Stimulated activated CD4-positive, alpha-beta T cell treated with anti-CD3 and anti-CD28 coated beads, Interleukin-1b, Interleukin-23, amount 100 ng/mL, for 48 hours (primary cell): ENCODE measurements around the gene KYNU.
"Not testable (repeated sequence)": the region's sequence is repeated elsewhere in the genome, so short reads cannot be mapped to it uniquely, and the experiment has no call there.

ENCODE experiments used
- DNase-seq: peaks from one replicate; pipeline ENCODE4 v3.0.0-alpha.2; 2020

Gene KYNU

GRCh38 chr2:142872882-142873724, 4.4 kb upstream of the KYNU start:
- no peak for DNase-seq

DNA sequence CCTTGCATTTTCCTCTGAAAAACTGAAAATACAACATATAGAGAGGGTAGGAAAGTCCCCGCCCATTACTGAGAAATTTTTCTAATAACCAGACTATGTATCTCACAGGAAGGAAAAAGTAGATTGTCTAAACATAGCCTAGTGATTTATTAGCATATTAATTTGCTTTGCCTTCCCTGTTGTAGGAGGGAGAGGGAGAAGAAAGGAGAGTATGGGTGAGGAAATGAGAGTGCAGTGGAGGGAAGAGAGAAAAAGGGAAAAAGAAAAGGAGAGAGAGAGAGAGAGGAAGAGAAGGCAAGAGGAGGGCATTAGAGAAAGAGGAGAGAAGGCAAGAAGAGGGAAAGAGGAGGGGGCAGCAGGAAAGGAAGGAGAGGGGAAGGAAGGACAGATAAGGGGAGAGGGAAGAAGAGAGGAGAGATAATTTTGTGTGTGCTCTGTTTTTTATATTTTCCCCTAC, 3.6 kb upstream of the KYNU start:
- DNase-seq: no peak

GRCh38 chr2:142874293-142874814, 3.1 kb upstream of the KYNU start:
- no peak for DNase-seq

DNA sequence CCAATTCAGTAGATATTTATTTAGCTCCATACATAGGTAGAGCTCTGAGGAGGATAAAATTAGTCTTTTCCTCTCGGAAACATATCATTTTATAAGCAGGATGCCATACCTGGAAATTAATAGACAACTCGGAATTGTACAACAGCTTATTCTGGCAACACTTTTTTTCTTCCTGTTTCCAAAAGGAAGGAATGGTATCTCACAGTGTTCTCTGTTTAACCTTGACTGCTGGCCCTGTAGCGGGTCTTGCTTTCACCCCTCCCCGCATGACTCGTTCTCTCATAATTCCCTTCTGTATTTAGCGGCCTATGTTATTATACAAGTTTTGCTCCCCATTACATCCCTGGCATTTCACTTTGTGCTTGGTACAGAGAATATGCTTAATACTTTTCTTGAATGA, 2.5 kb upstream of the KYNU start:
- no peak for DNase-seq

GRCh38 chr2:142875652-142876051, 1.8 kb upstream of the KYNU start:
- DNase-seq: no peak

GRCh38 chr2:142876423-142876822, 1.0 kb upstream of the KYNU start:
- DNase-seq: no peak

GRCh38 chr2:142878031-142878678, 691 bp downstream of the KYNU start:
- no peak for DNase-seq

GRCh38 chr2:142879151-142879550, 1.7 kb downstream of the KYNU start:
- no peak for DNase-seq

DNA sequence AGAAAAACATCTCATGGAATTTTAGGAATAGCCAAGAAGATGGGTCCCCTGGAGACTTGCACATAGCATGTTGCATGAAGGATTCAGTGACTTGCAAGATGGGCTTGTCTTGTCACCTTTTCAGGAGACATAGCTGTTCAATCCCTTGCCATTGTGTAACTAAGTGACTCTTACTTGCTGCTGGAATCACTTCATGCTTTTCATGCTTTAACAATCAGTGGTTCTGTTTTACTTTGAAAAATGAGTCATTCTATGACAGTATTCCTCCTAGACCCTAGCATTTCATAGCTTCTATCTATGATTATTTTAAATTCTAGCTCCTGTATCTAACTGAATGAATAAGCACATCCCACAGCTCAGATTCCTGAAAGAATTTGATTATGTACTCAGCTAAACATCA, 2.8 kb downstream of the KYNU start:
- no peak for DNase-seq

- no peak for DNase-seq
Measured at GRCh38 chr2:142881619-142882018, 4.2 kb downstream of the KYNU start.

DNA sequence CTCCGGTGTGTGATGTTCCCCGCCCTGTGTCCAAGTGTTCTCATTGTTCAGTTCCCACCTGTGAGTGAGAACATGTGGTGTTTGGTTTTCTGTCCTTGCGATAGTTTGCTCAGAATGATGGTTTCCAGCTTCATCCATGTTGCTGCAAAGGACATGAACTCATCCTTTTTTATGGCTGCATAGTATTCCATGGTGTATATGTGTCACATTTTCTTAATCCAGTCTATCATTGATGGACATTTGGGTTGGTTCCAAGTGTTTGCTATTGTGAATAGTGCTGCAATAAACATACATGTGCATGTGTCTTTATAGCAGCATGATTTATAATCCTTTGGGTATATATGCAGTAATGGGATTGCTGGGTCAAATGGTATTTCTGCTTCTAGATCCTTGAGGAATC, 5.0 kb downstream of the KYNU start:
- DNase-seq: not testable (repeated sequence)

DNA sequence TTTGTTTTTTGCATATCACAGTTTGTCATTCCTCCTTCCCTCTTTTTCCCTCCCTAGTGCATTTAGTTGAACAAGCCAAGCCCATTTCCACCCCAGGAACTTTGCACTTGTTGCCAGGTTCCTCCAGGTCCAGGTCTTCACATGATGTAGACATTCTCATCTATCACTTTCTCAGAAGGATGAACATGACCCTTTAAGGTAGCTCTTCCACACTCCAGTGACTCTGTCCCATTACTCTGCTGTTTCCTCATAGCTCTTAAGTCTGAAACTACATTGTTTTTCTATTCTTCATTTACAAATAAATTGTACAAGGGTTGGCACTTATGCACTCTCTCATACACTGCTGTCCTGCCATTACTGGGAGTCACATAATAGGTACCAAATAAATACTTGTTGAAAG, 6.1 kb downstream of the KYNU start:
- DNase-seq: no peak

DNA sequence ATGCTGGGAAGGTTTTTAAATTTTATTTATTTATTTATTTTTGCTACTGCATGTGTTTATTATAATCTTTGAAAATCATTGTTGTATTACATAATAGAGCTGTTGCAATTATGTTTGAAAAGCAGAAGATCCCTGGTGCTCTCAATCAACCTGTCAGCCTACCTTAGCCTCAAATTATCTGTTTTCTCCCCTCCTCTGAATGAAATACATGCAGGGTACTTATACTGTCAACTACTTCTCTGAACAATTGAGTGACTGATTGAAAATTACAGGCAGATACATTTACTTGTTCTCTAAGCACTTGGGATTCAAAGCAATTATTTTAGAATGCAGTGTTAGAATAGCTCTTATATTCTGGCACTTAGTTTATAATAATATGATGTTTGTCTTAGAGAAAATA, 8.1 kb downstream of the KYNU start:
- DNase-seq: no peak

DNA sequence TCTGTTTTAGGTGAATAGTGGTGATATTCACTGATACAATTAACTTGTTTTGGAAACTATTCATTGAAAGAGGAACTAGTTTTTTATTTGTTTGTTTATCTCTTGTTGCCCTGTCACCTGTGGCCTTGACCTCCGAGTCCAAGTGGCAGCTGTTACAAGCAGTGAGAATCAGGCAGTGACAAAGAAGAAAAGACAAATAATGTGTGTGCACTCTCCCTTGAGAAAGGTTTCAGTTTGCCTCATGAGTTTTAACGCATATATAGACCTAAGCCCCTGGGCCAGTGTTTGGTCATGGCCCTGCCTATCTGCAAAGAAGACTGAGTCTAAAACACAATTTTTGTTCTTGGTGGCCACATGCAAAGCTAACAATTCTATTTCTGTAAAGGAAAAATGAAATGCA, 15.3 kb downstream of the KYNU start:
- DNase-seq: no peak

DNA sequence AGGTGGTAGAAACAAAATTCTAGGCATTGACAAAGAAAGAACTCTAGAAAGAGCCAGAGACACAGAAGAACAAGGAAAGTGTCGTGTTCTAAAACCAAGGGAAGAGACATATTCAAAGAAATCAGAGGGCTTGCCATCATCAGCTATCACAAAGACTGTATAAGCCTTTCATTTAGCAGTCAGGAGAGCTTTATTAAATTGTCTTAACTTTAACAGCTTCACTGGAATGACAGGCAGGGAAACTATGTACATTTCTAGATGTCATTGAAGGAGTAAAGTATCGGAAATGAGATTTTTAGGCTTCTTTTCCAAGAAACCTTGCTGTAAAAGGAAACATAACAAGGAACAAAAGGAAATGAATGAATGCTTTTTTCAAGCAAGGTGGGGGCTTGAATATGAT, 15.8 kb downstream of the KYNU start:
- DNase-seq: no peak

DNA sequence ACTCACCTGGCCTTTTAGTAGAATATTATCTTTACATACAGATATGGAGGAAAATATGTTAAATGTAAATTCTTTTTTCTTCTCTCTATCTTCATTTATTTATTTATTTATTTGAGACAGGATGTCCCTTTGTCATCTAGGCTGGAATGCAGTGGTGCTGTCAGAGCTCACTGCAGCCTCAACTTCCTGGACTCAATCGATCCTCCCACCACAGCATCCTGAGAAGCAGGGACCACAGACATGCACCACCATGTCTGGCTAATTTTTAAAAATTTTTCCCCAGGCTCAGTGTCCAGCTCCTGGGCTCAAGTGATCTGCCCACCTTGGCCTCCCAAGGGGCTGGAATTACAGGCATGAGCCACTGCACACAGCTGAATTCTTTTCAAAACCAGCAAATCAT, 20.3 kb downstream of the KYNU start:
- DNase-seq: no peak

GRCh38 chr2:142900327-142900726, 22.9 kb downstream of the KYNU start:
- DNase-seq: not testable (repeated sequence)

DNA sequence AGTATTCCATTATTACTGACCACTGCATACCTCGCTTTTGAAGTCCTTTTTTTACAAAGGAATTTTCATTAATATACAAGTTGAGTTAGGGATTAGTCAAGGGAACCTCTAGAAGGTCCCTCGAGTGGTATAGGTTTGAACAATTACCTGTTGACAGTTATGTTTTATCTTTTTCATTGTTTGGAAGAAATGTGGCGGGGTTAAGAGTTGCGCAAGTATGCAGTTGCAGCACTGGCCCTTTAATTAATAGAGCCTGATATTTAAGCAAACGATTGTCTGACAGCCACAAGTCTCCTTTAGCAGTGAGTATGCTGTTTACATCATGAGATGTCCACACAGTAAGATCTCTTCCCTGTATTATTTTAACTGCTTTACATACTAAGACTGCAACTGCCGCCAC, 24.3 kb downstream of the KYNU start:
- no peak for DNase-seq

DNA sequence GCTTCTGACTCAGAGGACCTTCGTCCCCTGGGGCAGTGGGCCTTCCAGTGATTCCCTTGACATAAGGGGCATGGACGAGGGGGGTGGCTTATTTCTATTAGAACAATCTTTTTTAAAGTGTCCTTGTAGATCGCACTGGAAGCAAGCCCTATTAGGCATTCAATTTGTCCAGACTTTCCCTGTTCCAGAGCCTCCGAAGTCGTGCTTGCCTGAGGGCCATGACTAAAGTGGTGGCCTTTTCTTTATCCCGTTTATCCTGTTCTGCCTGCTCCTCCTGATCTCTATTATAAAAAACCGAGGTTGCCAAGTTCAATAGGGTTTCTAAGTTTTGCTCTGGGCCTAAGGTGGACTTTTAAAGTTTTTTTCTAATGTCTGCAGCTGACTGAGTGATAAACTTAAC, 26.3 kb downstream of the KYNU start:
- not testable (repeated sequence) for DNase-seq

GRCh38 chr2:142907653-142908052, 30.2 kb downstream of the KYNU start:
- no peak for DNase-seq

GRCh38 chr2:142914507-142915313, 37.2 kb downstream of the KYNU start:
- no peak for DNase-seq

GRCh38 chr2:142915502-142915901, 38.0 kb downstream of the KYNU start:
- no peak for DNase-seq

DNA sequence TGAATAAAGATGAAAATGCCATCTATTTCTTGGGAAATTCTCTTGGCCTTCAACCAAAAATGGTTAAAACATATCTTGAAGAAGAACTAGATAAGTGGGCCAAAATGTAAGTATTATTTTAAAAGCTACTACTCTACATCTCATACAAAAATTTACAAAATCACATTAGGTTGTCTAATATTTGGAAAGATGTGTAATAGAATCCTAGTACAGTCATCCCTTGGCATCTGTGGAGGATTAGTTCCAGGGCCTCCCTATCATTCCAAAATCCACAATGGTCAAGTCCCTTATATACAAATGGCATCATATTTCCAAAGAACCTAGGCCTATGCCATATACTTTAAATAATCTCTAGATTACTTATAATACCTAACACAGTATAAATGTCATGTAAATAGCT, 41.2 kb downstream of the KYNU start:
- DNase-seq: no peak
